B cell (primary cell): Measurements from ENCODE around the gene IL13RA1.

Experiments used
- EZH2 ChIP-seq: IDR thresholded peaks from 2 replicates; pipeline ENCODE4 v1.6.1; 2012; ENCODE audit warnings: borderline replicate concordance, low read depth, mild to moderate bottlenecking, moderate library complexity, low read length; ENCODE audit not compliant: insufficient read depth, poor library complexity, severe bottlenecking
- TF ChIP-seq, protein P1 (sequence below): fragments of 200-600 bp; IDR thresholded peaks from one replicate; pipeline ENCODE4 v1.8.0; 2022; ENCODE audit warnings: antibody characterized with exemption, mild to moderate bottlenecking

DNA sequence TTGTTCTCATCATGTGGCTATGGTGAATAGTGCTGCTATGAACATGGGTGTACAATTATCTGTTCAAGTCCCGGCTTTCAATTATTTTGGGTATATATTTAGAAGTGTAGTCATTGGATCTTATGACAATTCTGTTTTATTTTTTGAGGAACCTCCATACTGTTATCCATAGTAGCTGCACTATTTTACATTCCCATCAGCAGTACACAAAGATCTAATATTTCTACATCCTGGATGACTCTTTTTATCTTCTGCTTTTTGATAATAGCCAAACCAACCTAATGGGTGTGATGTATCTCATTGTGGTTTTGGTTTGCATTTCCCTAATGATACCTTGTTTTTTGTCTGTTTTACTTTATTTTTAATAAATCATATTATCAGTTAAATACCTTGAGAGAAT lies 12.9 kb upstream of the IL13RA1 start:
- TF ChIP-seq, protein P1, sequence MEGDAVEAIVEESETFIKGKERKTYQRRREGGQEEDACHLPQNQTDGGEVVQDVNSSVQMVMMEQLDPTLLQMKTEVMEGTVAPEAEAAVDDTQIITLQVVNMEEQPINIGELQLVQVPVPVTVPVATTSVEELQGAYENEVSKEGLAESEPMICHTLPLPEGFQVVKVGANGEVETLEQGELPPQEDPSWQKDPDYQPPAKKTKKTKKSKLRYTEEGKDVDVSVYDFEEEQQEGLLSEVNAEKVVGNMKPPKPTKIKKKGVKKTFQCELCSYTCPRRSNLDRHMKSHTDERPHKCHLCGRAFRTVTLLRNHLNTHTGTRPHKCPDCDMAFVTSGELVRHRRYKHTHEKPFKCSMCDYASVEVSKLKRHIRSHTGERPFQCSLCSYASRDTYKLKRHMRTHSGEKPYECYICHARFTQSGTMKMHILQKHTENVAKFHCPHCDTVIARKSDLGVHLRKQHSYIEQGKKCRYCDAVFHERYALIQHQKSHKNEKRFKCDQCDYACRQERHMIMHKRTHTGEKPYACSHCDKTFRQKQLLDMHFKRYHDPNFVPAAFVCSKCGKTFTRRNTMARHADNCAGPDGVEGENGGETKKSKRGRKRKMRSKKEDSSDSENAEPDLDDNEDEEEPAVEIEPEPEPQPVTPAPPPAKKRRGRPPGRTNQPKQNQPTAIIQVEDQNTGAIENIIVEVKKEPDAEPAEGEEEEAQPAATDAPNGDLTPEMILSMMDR: no peak
- no peak for TF ChIP-seq EZH2
